GM19238 (cell line): Measurements from ENCODE around the gene MYF5.

ENCODE experiments used
- DNase-seq: peaks from one replicate; pipeline ENCODE4 v3.0.0; 2011; ENCODE audit warnings: low spot score; ENCODE audit not compliant: insufficient read length

Gene MYF5

DNA sequence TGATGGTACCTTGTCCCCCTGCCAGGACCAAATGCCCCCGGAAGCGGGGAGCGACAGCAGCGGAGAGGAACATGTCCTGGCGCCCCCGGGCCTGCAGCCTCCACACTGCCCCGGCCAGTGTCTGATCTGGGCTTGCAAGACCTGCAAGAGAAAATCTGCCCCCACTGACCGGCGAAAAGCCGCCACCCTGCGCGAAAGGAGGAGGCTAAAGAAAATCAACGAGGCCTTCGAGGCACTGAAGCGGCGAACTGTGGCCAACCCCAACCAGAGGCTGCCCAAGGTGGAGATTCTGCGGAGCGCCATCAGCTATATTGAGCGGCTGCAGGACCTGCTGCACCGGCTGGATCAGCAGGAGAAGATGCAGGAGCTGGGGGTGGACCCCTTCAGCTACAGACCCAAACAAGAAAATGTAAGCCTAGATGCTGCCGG is 8.9 kb upstream of the MYF5 start:
- DNase-seq: no peak

DNA sequence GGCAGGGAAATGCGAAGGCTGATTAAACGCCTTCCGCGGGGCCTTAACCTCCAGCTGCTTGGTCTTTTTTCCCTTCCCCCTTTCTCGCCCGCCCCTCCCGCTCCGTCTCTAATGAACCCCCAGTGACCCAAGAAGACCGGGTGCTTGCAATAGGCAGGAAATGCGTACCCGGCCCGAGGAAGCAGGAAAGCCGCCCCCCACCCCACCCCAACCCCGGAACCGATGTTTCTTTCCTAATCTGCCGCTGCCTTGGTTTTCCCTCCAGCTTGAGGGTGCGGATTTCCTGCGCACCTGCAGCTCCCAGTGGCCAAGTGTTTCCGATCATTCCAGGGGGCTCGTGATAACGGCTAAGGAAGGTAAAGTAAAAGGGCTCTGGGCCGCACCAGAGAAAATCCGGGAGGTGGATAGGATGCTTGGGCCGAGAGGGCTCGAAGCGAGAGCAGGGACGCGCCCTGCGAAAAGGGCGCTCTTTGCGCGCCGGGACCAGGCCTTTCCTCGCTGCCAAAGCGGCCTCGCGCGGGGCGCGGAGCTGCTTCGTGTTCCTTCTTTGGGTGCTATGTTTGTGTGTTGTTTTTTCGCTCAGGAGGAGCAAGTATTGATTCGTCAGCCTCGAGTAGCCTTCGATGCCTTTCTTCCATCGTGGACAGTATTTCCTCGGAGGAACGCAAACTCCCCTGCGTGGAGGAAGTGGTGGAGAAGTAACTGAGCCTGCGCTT is 8.3 kb upstream of the MYF5 start:
- DNase-seq: no peak

DNA sequence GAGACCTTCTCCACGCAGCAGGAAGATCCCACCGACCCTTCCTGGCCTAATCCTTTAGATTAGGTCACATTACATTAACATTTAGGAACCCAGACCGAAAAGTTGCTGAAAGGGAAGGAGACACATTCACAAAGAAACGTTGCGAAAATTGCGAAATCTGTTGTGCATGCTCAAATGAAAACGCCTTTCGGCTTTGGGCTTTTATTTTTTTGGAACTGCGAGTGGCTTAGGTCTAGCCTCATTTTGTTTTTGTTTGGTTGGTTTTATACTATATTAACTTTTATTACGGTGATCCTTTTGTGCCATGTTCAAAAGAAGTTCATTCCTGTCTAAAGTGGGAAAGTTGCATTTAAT is 7.8 kb upstream of the MYF5 start:
- DNase-seq: no peak

DNA sequence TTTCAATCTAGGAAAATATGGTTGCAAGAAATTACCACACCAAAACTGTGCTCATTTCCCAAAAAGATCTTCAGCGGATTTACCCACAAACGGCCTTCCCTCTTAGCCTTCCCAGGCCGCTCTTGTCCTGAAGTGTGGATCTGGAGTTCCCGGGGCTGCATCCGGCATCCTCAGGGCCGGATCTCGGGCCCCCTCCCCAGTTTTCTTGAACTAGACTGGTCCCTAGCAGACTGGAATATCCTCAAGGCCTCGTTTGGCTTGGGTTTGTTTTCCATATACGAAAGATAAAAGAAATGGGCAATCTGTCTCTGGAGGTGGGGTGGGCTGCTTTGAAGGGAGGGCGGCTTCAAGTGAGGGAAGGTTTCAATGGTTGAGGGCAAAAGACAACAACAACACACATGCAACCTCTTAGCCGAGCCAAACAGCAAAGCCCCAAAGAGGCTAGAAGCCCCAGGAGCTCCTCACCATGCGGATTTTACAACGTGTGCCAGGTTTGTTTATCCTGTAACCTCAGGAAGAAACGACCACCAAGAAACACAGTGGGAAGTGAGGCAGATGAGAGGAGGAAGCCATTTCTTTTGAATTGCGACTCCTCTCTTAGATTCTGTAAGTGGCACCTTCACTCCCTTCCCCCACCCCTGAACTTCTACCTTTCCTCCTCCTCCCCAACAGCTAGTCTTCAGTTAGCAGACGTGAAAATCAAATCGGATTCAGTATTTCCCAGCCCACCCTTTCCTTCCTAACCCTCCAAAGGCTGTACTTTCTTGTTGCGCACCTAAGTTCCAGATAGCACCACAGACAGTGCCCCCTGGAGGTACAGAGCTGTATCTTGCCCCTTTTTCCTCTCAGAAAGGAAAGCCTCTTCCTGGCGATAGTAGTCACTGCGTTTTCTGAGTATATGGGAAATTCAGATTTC is 6.6 kb upstream of the MYF5 start:
- DNase-seq: no peak

DNA sequence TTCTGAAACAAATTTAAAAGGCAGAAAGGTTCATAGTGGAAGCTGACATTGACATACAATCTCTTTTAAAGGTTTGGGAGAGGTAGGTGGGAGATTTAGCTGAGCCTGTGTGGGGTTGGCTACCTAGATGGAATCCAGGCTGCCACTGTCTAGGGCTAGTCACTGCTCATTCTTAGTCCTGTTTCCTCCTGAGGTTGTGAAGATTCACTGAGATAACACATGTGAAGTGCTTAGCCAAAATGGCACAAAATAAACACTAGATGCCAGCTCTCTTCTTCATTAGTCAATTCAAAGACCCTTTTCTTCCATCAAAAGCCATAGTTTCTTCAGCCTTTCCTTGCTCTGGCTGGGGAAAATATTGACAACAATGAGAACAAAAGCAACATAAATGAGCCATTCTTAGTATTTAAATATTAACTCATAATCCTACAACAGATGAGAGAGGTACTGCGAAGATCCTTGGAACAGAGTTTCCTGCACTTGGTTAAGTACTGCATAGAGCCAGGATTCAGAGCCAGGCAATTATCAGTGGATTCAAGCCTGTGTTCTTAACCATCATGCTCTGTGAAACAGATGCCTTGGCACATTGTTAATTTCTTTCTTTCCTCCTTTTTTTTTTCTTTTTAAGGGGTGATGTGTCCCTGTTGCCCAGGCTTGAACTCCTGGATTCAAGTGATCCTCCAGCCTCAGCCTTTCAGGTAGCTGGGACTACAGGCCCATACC is 5.8 kb upstream of the MYF5 start:
- DNase-seq: no peak

DNA sequence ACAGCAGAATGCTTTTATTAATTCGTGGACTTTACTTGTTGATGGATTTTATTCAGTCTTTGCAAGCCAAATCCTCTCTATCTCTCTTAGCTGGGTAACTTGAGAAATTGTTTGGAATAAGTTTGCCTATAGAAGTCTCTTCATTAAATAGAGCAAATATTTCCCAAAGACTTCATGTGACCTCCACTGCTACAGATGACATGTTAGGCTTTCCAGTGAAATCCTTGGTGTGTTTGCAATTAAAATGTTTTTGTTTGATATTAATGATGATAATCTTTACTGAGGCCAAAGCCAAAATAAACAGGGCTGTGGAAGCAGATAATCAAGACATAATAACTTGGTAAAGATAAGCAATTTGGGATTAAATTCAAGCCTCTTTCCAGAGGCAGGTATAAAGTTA is 4.8 kb upstream of the MYF5 start:
- no peak for DNase-seq

DNA sequence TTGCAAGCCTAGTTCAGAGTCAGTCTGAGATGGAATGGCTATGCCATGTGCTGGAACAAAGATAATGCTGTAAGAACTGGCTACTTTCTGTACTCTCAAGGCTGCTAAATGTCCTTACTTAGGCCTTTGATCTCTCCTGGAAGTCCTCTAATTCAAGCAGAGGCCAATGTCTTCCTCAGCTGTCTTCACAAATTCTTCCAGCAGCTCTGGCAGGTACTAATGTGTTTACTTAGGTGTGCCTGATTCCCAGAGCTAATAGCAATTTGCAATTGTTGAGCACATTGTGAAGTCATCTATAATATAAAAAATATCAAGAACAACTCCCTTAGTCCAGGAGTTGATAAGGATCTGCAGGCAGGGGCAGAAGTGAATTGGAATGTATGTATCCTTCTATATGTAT is 3.8 kb upstream of the MYF5 start:
- DNase-seq: no peak

DNA sequence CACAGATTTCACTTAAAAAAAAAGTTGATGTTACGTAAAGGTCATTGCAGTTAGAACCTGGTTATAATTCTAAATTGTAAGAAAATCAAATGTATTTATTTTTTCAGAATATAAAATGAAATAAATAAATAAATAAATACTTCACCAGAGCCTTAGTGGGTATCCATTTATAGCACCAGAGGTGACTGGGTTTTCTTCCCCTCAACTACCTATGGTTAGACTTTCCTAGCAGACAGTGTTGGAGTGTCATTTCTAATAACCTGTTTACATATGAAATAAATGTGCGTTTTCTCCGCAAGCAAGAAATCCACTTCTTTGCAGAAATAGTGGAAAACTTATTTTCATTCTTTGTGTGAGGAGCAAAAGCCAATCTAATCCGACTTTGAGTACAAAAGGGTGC is 3.3 kb upstream of the MYF5 start:
- DNase-seq: no peak

DNA sequence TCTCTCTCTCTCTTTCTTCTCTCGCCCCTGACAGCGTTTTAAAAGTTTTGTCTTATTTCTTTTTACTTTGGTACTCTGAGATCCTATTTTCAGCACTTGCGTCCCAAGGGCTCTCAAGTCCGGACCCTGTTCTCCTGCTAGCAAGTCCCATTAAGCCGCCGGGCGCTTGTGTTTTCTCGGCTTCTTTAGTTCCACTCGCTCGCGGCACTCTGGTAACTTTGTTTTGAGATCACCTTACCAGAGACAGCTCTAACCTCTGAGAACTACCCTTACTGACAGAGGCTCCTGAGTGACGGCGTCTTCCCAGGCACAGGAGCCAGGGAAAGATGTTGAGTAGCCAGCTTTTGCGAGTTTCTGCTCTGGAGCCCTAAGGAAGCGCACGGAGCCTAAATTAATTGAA is 2.7 kb upstream of the MYF5 start:
- no peak for DNase-seq

DNA sequence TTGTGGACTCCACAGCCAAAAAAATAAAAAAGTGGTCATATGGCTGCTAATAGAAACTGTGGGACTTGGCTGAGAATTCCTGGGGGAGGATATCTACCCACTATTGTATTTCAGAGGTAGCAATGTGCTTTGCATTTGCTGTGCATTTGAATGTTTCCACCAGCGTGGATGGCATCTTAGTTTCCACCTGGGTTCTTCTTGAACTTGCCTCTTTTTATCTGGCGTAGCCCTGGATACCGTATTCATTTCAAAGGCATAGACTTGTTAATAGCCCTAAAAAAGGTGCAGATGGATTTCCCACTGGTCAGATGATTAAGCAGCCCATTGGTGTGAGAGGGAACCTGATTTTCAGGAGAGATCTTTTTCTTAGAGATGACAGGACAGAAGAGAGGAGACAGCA is 1.9 kb upstream of the MYF5 start:
- DNase-seq: no peak

DNA sequence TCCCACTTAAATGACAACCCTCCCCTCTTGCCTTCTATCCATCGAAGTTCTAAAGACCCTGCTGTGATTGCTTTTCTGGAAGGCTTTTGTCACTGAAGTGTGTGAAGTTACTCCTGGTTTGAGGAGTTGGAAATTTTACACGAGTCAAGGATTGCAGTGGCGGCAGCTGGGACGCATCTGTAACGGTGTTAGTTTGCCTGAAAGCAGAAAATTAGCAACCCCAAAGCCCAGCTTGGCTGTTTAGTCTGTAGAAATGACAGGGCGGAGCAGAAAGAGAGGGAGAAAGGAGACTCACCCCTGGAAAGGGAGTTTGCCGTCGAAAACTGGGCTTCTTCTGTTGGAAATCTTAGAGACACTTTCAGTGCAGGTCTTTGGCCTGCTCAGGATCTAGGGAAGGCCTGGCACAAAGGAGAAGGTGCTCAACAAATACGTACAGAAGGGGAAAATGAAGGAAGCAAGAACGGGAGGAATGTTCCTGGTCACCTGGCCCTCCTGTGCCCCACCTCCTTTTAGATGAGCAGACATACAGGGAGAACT is 931 bp upstream of the MYF5 start:
- DNase-seq: no peak

DNA sequence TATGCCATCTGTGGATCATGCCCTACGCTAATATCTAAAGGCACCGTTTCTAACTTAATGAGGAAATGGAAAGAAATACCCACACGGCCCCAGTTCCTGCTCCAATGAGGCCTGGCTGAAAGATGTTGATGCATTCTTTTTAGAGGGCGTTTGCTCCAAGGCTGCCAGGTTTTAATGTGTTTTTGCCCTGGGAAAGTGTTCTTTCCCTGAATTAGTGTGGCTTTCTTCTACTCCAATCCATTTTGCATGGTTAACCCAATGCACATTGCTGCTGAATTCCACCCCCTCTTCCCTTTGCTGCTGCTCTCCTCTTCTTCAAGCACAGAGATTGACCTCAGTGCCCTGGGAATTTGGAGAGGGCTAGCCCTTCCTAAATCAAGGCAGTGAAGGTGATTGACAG is 1.1 kb downstream of the MYF5 start:
- no peak for DNase-seq

DNA sequence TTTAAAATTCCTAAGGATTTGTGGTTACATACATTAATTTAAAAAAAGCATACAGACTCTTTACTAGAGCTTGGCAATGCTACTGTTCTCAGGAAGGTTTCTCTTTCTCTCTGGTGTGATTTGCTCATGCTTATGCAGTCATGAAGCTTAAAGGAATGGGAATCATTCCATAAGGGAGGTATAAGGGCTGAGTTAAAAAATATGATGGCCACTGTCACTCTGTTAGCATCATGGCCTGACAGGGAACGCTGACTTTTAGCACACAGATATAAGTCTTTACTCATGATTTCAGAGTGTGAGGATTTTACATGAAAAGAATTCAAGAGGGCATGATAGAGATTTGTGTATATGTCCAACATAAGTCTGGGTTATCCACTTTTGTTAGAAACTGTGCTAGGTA is 3.8 kb downstream of the MYF5 start:
- DNase-seq: no peak

DNA sequence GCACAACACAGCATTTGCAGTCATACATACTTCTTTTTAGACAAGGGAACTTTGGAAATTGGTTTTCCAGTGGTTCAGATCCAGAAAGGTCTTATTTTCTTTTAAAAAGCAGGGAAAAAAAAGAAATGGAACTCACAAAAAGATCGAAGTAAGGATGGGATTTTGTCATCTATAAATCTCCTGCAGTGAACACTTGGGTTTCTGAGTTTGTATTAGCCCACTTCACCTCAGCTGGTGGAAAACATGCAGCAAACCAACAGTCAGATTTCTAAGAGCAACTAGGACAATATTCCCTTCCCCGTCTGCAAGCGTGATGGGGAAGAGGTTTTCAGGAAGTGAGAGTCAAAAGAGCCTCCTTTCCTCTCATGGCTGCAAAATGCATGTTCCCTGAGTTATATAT is 4.6 kb downstream of the MYF5 start:
- DNase-seq: no peak

DNA sequence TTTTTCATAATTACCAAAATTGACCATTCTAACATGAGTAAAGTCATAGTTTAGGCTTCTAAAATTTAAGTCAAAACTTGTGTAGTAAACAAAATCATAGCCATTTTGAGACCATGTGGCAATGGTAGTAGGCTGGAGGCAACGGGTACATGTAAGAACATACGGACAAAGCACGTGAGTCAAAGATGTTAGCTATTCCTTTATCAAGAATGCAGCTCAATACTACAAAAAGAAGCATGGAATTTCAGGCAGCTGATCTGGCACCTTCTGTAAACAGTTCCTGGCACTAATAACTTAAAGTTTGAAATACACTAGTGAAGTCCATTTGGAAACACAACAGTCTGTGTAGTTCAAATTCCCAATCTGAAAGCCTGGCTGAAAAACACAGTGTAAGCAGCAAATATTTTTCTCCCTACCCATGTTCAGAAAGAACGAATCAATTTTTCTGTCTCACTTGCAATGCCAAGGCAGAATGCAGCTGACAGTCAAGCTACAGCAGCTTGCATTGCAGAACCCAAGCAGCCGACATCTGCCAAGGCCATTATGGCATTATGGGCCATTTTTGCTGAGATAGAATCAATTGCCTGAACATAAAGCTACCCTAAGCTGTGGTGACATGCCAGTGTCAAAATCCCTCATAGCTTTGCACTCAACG is 29.3 kb downstream of the MYF5 start:
- DNase-seq: no peak

DNA sequence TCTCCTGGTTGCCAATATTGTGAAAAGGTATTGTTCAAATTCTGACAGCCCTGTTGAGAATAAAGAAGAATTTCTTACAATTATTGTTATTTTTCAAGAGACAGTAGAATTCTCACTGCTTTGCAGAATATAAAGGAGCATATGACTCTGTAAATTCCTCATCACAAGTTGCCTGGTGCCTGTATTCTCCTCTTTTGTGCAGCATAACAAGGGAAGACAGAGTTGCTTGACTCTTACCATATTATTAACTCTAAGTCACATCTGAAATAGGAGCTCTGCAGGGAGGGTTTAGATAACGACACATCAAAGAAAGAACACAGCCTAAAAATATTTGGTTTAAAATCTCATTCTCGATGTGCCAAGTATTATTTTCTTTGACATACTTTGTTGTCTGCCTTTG is 31.1 kb downstream of the MYF5 start:
- DNase-seq: no peak

DNA sequence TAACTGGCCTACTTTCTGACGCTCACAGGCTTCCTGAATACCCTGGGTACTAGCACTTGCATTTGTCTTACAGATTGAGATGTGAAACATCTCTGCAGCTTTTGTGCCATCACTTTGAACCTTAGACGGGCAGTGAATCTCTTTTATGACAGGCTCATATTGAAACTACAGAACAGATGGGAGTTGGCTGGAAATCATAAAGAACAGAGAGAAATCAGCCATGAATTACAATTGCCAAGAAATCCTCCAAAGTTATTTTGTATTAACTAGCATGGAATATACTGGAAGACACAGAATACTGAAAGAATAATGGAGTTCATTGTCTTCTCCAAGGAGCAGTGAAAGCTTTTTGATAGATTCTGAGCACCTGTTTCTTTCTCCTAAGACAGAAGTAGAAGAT is 32.7 kb downstream of the MYF5 start:
- no peak for DNase-seq

DNA sequence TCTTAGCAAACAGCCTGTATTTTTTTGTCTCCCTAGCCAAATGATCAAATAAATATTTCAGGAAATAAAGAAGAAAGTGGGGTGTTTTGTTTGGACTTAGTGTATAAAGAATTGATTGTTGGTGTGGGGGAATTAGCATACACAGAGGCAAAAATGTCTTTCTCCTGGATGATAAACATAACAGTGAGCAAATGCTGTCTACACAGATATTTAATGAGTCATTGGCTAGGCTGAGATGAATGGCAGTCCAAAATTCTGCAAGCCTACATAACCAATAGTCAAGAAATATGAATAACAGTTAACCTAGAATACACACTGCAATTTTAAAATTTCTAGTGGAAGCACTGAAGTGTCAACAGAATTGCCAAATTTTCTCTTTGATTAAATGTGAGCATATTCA is 35.8 kb downstream of the MYF5 start:
- no peak for DNase-seq

DNA sequence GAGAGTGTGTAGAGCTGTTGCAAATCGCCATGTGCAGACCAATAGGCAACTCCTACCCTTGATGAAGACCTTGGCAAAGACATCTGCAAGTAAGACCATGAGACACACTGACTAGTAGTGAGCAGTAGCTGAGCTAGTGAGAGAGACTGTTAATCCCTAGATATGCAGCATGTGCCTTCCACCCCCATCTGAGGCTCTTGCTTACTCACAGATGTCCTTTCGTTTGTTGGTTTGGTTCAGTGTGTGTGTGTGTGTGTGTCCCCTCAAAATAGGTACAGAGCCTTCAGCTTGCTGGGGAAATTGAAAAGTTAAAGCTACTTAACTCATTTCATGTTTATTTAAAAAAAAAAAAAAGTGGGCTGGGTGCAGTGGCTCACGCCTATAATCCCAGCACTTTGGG is 37.6 kb downstream of the MYF5 start:
- DNase-seq: no peak

DNA sequence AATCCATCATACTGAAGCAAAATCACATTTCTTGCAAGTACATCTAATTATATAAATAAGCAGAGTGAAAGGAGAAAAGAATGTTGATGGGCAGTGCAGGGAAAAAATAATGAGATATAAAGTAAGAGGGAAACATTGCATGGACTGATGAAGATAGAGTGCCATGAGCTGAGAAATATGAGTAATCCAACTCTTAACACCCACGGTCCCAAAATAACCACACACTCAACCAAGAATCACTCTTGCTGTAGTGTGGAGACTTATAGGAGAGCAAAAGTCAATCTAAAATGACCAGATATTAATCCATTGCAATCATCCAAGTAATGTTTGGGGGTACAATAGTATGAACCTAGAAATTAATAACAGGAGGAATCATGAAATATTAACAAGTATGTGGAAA is 40.2 kb downstream of the MYF5 start:
- DNase-seq: no peak

DNA sequence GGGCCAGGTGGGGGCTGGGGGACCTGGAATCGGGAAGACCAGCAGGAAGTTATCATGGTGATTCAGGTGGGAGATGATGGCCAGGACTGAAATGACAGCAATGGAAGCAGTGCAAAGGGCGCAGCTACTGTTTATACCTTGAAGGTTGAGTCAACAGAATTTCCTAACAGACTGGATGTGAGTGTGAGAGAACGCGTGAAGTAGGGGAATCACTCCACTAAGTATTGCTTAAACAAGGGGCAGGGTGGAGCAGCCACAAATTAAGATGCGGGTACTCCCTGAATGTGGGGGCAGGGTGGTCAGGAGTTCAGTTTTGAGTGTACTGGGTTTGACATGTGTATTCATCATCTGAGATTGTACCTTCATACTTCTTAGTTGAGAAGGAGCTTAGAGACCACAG is 45.1 kb downstream of the MYF5 start:
- no peak for DNase-seq

DNA sequence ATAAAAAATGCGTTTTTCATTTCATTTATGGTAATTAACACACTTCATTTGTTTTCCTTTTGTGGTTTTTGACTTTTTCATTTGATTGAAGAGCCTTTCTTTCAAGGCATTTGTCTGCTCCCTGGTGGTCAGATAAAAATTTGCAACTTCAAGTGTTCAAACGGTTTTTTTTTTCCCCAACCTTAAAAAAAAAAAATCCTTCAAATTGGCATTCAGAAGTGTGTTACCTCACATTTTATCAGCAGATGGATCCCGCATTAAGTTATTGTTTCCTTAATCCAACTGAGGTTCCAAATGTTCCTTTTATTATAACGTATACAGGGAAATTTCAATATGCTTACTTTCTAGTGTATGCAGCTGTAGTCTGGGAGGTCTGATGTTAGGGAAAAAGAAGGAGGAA is 47.2 kb downstream of the MYF5 start:
- DNase-seq: no peak
